Naive thymus-derived CD4-positive, alpha-beta T cell (primary cell): Measurements from ENCODE around the gene SH2D1A. TPM values are rescaled to one million over a fixed set of nuclear protein-coding genes. Genes with fewer than 3 reads are reported as not detected.
A peak's percentile ranks its signal among the peaks of the same experiment; 100 is the strongest.

Source experiments
- ATAC-seq: fragments of 150-1000 bp; cut with Tn5 transposase; 2 replicates; pipeline ENCODE4 v1.10.0; 2021; ENCODE audit warnings: mild to moderate bottlenecking, moderate library complexity
- CTCF ChIA-PET: fragments of 350-600 bp; sonication (Branson Sonifier 250); formaldehyde crosslinking; loops from one replicate; lab custom pipeline; 2021; ENCODE audit warnings: antibody characterized with exemption; lab: Charles Lee
- POLR2A ChIA-PET: fragments of 350-600 bp; sonication (Branson Sonifier 250); formaldehyde crosslinking; loops from one replicate; lab custom pipeline; 2021; ENCODE audit warnings: antibody characterized with exemption, inconsistent platforms; lab: Charles Lee
- DNase-seq, 9 donors: peaks; one replicate each; pipeline versions ENCODE4 v3.0.0 to v3.0.0-alpha.2; 2020 to 2022; ENCODE audit warnings: mixed read lengths in 1 of 9
- H3K27ac ChIP-seq: one replicate; pipeline ENCODE4 v1.7.0; 2013; ENCODE audit warnings: mild to moderate bottlenecking, low read depth, low read length, moderate library complexity
- H3K27me3 ChIP-seq, 2 donors: one replicate each; pipeline ENCODE4 v1.7.0; 2013; ENCODE audit warnings: low read length in 2 of 2, mild to moderate bottlenecking in 2 of 2, moderate library complexity in 2 of 2; ENCODE audit not compliant: control insufficient read depth in 2 of 2, insufficient read depth in 2 of 2
- H3K36me3 ChIP-seq, 3 experiments: 1 replicate in 2 of 3; 2 replicates in 1 of 3; pipeline ENCODE4 v1.7.0; 2013; ENCODE audit warnings: low read length in 3 of 3, mild to moderate bottlenecking in 3 of 3, moderate library complexity in 1 of 3; ENCODE audit not compliant: insufficient read depth in 3 of 3, control insufficient read depth in 2 of 3
- H3K4me1 ChIP-seq, 2 donors: one replicate each; pipeline ENCODE4 v1.7.0; 2013; ENCODE audit warnings: low read length in 2 of 2, mild to moderate bottlenecking in 2 of 2, moderate library complexity in 1 of 2; ENCODE audit not compliant: control insufficient read depth in 2 of 2, insufficient read depth in 2 of 2
- H3K4me3 ChIP-seq: 2 replicates; pipeline ENCODE4 v1.7.0; 2013; ENCODE audit warnings: mild to moderate bottlenecking, low read length
- H3K9me3 ChIP-seq, 3 experiments: 1 replicate in 2 of 3; 2 replicates in 1 of 3; pipeline ENCODE4 v1.7.0; 2013; ENCODE audit warnings: low read length in 3 of 3; ENCODE audit not compliant: control insufficient read depth in 2 of 3
- H3K27ac Mint-ChIP-seq, 9 donors: one replicate each; pipeline ENCODE4 v1.8.0; 2020 to 2022; ENCODE audit warnings: mixed read lengths in 9 of 9, mild to moderate bottlenecking in 8 of 9, moderate library complexity in 5 of 9, inconsistent platforms in 2 of 9
- H3K27me3 Mint-ChIP-seq, 5 donors: one replicate each; pipeline ENCODE4 v1.8.0; 2021 to 2022; ENCODE audit warnings: mixed read lengths in 5 of 5, mild to moderate bottlenecking in 1 of 5
- H3K36me3 Mint-ChIP-seq, 5 donors: one replicate each; pipeline ENCODE4 v1.8.0; 2020 to 2022; ENCODE audit warnings: mixed read lengths in 5 of 5, mild to moderate bottlenecking in 3 of 5, inconsistent platforms in 1 of 5
- H3K4me1 Mint-ChIP-seq, 7 donors: one replicate each; pipeline ENCODE4 v1.8.0; 2020 to 2022; ENCODE audit warnings: mixed read lengths in 7 of 7, mild to moderate bottlenecking in 3 of 7, inconsistent platforms in 1 of 7
- H3K4me3 Mint-ChIP-seq, 10 donors: one replicate each; pipeline ENCODE4 v1.8.0; 2020 to 2022; ENCODE audit warnings: mild to moderate bottlenecking in 10 of 10, mixed read lengths in 10 of 10, moderate library complexity in 6 of 10, inconsistent platforms in 2 of 10
- H3K9me3 Mint-ChIP-seq, 11 donors: one replicate each; pipeline ENCODE4 v1.8.0; 2020 to 2022; ENCODE audit warnings: mixed read lengths in 11 of 11, mild to moderate bottlenecking in 4 of 11, inconsistent platforms in 1 of 11, moderate library complexity in 1 of 11
- intact Hi-C, 2 donors: fragments of 100-400 bp; cut with micrococcal nuclease; formaldehyde crosslinking; loops; one replicate each; pipeline ENCODE4 v1.15.1; 2023
- polyA plus RNA-seq, 2 donors: library from polyadenylated mRNA; unstranded; fragments of 300-500 nt; fragmentation: Illumina TruSeq; gene quantifications; one replicate each; pipeline ENCODE4 v1.2.3, GENCODE V29; 2021
- total RNA-seq, 6 experiments: library from RNA in 5 of 6; stranded (reverse) in 5 of 6; gene quantifications; 1 replicate in 5 of 6; 2 replicates in 1 of 6; pipeline ENCODE4 v1.2.3 and lab custom pipeline; 2021 to 2026

SH2D1A gene
- total and polyA plus RNA-seq, 7 experiments from 2014 or later: 23.8 to 57.6 (median 43.8) TPM

DNA sequence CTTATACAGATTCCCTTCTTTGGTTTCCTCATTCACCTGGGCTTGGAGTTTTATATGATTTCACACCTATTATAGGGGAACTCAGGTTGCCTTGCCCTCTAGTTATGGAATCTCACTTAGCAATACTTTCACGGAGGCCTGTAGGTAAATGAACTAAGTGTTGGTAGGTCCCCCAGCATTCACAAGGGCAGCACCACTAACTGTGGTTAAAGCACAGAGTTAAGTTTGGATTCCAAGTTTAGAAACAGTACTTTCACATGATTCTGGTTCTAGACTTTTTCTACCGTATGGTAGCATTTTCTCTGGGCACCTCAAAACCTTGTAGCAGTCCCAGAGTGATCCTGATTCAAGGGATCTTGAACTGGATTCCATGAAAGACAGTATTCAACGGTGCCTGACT, 46.4 kb downstream of the SH2D1A start:
- Mint-ChIP-seq H3K9me3 (no peaks in the 10 kb centered on the region), H3K4me3 (no peak overlapping the region), H3K36me3 (peaks cover 0 to 11% (median 3%) of the 10 kb centered on the region in 5 donors), H3K27me3 (no peaks in the 10 kb centered on the region), H3K4me1 (peaks cover 5 to 56% (median 34%) of the 10 kb centered on the region in 7 donors), H3K27ac (no peak overlapping the region)
- Histone ChIP-seq H3K9me3 (no peaks in the 10 kb centered on the region), H3K4me3 (no peak overlapping the region), H3K36me3 (no peaks in the 10 kb centered on the region), H3K4me1 (peaks cover 9 to 15% of the 10 kb centered on the region in 2 donors), H3K27me3 (no peaks in the 10 kb centered on the region), H3K27ac (no peak overlapping the region)
- no peak for ATAC-seq
- intact Hi-C loops: no loop called here
- no peak for DNase-seq
- ChIA-PET CTCF (no interaction called here), POLR2A (no interaction called here)

DNA sequence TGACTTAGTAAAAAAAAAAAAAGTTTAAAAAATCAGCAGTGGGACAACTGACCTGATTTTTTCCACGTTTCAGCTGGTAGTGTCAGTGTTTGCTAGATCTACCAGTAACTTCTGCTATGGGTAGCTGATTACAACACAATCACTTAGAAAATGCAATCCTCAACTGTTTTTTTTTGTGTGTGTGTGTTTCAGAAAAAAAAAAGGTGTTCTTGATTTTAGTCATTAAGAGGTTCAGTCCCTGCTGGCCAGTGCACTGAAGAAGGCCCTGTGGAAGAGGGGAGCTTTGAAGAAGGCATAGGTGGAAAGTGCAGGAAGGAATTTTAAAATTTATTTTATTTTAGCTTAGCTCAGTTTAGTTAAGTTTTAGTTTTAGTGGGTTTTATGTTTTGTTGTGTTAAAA, 46.9 kb downstream of the SH2D1A start:
- no peak for ATAC-seq
- Mint-ChIP-seq H3K27ac (peak overlapping the region in 4 of 9 donors; percentile 9 to 57 (median 34)), H3K9me3 (no peaks in the 10 kb centered on the region), H3K36me3 (peaks cover 0 to 11% (median 3%) of the 10 kb centered on the region in 5 donors), H3K27me3 (no peaks in the 10 kb centered on the region), H3K4me1 (peaks cover 5 to 53% (median 34%) of the 10 kb centered on the region in 7 donors), H3K4me3 (no peak overlapping the region)
- ChIA-PET CTCF (interaction anchor here (0.6 kb wide), 1 partner anchor 67 kb away, joined by 6 read pairs; no protein-coding TSS in a partner anchor), POLR2A (interaction anchor here (0.6 kb wide), 1 partner anchor 74 kb away, joined by 3 read pairs; no protein-coding TSS in a partner anchor)
- H3K27me3 ChIP-seq: no peaks in the 10 kb centered on the region
- intact Hi-C loops: no loop called here
- H3K27ac ChIP-seq: no peak overlapping the region
- peaks cover 9 to 15% of the 10 kb centered on the region in 2 donors for H3K4me1 ChIP-seq
- H3K4me3 ChIP-seq: no peak overlapping the region
- DNase-seq: no peak
- H3K36me3 ChIP-seq: no peaks in the 10 kb centered on the region
- no peaks in the 10 kb centered on the region for H3K9me3 ChIP-seq

DNA sequence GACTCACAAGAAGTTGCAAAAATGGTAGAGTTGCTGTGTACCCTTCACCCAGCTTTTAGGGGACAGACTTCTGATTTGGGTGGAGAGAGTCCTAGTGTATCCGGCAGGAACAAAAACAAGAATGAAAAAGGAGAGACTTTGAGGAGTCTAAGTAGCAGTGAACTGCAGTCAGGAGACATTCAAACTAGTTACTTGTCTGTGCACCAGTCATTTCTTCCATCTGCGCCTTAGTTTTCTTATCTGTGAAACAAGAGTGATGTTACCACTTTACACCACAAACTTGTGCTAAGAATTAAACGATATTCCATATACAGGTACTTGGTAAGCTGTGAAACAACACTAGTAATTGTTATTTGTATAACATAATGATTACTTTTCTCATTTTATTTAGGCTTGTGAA, 47.3 kb downstream of the SH2D1A start:
- no peak for ATAC-seq
- H3K4me1 ChIP-seq: peaks cover 9 to 15% of the 10 kb centered on the region in 2 donors
- ChIA-PET POLR2A (interaction anchor here (0.6 kb wide), 1 partner anchor 75 kb away, joined by 3 read pairs; no protein-coding TSS in a partner anchor), CTCF (interaction anchor here (0.6 kb wide), 1 partner anchor 68 kb away, joined by 6 read pairs; no protein-coding TSS in a partner anchor)
- H3K4me3 ChIP-seq: no peak overlapping the region
- peaks cover 5 to 49% (median 34%) of the 10 kb centered on the region in 7 donors for H3K4me1 Mint-ChIP-seq
- no peaks in the 10 kb centered on the region for H3K27me3 Mint-ChIP-seq
- intact Hi-C loops: no loop called here
- no peak overlapping the region for H3K27ac ChIP-seq
- H3K4me3 Mint-ChIP-seq: no peak overlapping the region
- no peaks in the 10 kb centered on the region for H3K9me3 Mint-ChIP-seq
- no peak for DNase-seq
- no peaks in the 10 kb centered on the region for H3K9me3 ChIP-seq
- no peaks in the 10 kb centered on the region for H3K36me3 ChIP-seq
- H3K36me3 Mint-ChIP-seq: peaks cover 0 to 11% (median 3%) of the 10 kb centered on the region in 5 donors
- peak overlapping the region in 4 of 9 donors; percentile 12 to 57 (median 34) for H3K27ac Mint-ChIP-seq
- H3K27me3 ChIP-seq: no peaks in the 10 kb centered on the region

DNA sequence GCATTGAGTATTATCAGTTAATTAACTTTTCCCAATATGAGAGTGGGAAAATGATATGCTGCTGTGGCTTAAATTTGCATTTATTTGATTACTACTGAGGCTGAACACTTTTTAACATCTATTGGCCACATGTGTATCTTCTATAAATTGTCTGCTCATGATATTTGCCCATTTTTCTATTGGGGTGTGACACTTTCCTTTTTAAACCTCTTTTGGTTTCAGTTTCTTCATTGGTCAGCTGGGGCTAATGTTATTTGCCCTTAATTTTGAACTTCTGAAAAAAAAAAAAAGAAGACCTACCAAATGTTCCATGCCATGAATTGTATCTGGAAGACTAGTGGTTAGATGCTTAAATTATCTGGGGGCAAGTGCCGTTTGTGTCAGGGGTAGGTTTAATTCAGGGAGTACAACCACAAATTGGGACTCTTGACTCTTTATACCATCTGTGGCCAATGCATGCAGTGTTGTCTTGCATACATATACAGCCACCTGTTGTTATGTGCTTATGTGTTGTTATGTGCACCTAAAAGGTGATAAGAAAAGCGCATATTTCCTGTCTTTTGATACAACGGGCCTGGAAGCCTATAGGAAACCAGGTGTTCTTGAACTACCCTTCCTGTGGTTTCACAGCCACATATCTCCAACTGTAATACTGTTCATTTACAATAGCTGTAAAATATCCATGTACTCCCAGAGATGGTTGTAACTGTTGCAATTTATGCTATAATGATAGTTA, 49.0 kb downstream of the SH2D1A start:
- no peaks in the 10 kb centered on the region for H3K27me3 ChIP-seq
- Mint-ChIP-seq H3K27ac (peak overlapping the region; percentile 40 to 86 (median 73)), H3K4me1 (peaks cover 5 to 42% (median 34%) of the 10 kb centered on the region in 7 donors), H3K4me3 (peak overlapping the region in 9 of 10 donors; percentile 8 to 71 (median 65)), H3K27me3 (no peaks in the 10 kb centered on the region), H3K9me3 (no peaks in the 10 kb centered on the region), H3K36me3 (peaks cover 0 to 11% (median 3%) of the 10 kb centered on the region in 5 donors)
- intact Hi-C loops: no loop called here
- DNase-seq (peak in 6 of 9 donors; percentile 5 to 33 (median 20)), ATAC-seq (peak; percentile 57)
- no peak overlapping the region for H3K27ac ChIP-seq
- H3K36me3 ChIP-seq: no peaks in the 10 kb centered on the region
- ChIA-PET POLR2A (no interaction called here), CTCF (no interaction called here)
- H3K4me3 ChIP-seq: peak overlapping the region; percentile 27
- H3K9me3 ChIP-seq: no peaks in the 10 kb centered on the region
- peaks cover 9 to 15% of the 10 kb centered on the region in 2 donors for H3K4me1 ChIP-seq

- no peak for DNase-seq
- Histone ChIP-seq H3K4me1 (no peaks in the 10 kb centered on the region), H3K9me3 (no peaks in the 10 kb centered on the region), H3K27me3 (no peaks in the 10 kb centered on the region), H3K4me3 (no peak overlapping the region), H3K36me3 (no peaks in the 10 kb centered on the region), H3K27ac (no peak overlapping the region)
- intact Hi-C loops: no loop called here
- no peak overlapping the region for H3K4me3 Mint-ChIP-seq
- H3K36me3 Mint-ChIP-seq: peaks cover 0 to 3% (median 0%) of the 10 kb centered on the region in 5 donors
- ATAC-seq: no peak
- peaks cover 6 to 28% (median 11%) of the 10 kb centered on the region in 7 donors for H3K4me1 Mint-ChIP-seq
- peak overlapping the region in 1 of 9 donors; percentile 60 for H3K27ac Mint-ChIP-seq
- POLR2A ChIA-PET: no interaction called here
- CTCF ChIA-PET: no interaction called here
- no peaks in the 10 kb centered on the region for H3K27me3 Mint-ChIP-seq
- no peaks in the 10 kb centered on the region for H3K9me3 Mint-ChIP-seq
Measured at GRCh38 chrX:124401696-124402095, 55.3 kb downstream of the SH2D1A start.

- Mint-ChIP-seq H3K36me3 (peaks cover 0 to 3% (median 0%) of the 10 kb centered on the region in 5 donors), H3K27me3 (no peaks in the 10 kb centered on the region), H3K27ac (peak overlapping the region in 3 of 9 donors; percentile 3 to 78 (median 76)), H3K4me3 (peak overlapping the region in 1 of 10 donors; percentile 61), H3K9me3 (no peaks in the 10 kb centered on the region), H3K4me1 (peaks cover 0 to 21% (median 5%) of the 10 kb centered on the region in 7 donors)
- intact Hi-C loops: loop anchor here (1.0 to 5.0 kb wide), 4 partner anchors 456 to 1241 kb away; no protein-coding TSS in a partner anchor
- Histone ChIP-seq H3K9me3 (no peaks in the 10 kb centered on the region), H3K4me1 (no peaks in the 10 kb centered on the region), H3K27ac (no peak overlapping the region), H3K27me3 (no peaks in the 10 kb centered on the region), H3K36me3 (no peaks in the 10 kb centered on the region), H3K4me3 (no peak overlapping the region)
- DNase-seq (no peak), ATAC-seq (no peak)
- ChIA-PET CTCF (interaction anchor here (1.2 to 1.4 kb wide), 2 partner anchors 108 to 725 kb away, joined by 3 to 5 read pairs; no protein-coding TSS in a partner anchor), POLR2A (no interaction called here)
Measured at GRCh38 chrX:124405868-124406267, 59.5 kb downstream of the SH2D1A start.
